Measurements from ENCODE around the gene SLIT3. TPM values are rescaled to one million over a fixed set of nuclear protein-coding genes. Genes with fewer than 3 reads are reported as not detected.

The SLIT3 gene
- total and polyA plus RNA-seq, 2 donors (not counting 3 experiments of a cell fraction or from before 2014, with no cell fraction given): 0.90 to 1.0 TPM

- no peaks in the 10 kb centered on the region for H4K20me1 ChIP-seq (replicated peaks; ENCODE audit: control insufficient read depth, extremely low read depth, insufficient read depth, low read length)
- H3K27ac ChIP-seq (ENCODE audit: insufficient read depth, low read depth, low read length): no peak overlapping the region
- no peak overlapping the region for H2AFZ ChIP-seq (ENCODE audit: low read depth, low read length)
- POLR2A ChIA-PET: no interaction called here
- no peak overlapping the region for H3K4me2 ChIP-seq (ENCODE audit: insufficient read depth, low read length)
- H3K9me3 ChIP-seq (replicated peaks; ENCODE audit: control insufficient read depth, insufficient read depth, low read length): no peaks in the 10 kb centered on the region
- H3K9ac ChIP-seq (replicated peaks; ENCODE audit: extremely low read depth, insufficient read depth, low read length): no peak overlapping the region
- dilution Hi-C loops (cut with MboI; ENCODE audit: extremely low pct_ligation_motif_present, low sequenced_read_pairs) (no loop called here), intact Hi-C loops (cut with micrococcal nuclease) (no loop called here)
- TF ChIP-seq FOS (IDR thresholded peaks at IDR 0.05; ENCODE audit: borderline replicate concordance, insufficient read depth, low read length): no peak
- no peak for TF ChIP-seq GATA2 (IDR thresholded peaks at IDR 0.05; ENCODE audit: insufficient read depth, insufficient read length, low read depth, low read length)
- CTCF ChIA-PET: no interaction called here
- no peaks in the 10 kb centered on the region for H3K27me3 ChIP-seq (ENCODE audit: control insufficient read depth in 2 of 2, insufficient read depth in 2 of 2, low read length in 2 of 2)
- BruUV-seq (replicated peaks): no TSS peak
- FAIRE-seq (no peak), DNase-seq (ENCODE audit: low read depth, low spot score) (no peak)
- H3K36me3 ChIP-seq (ENCODE audit: control insufficient read depth in 2 of 2, extremely low read depth in 1 of 2, insufficient read depth in 2 of 2, low read length in 2 of 2): no peaks in the 10 kb centered on the region
- no peak overlapping the region for H3K4me3 ChIP-seq (replicated peaks in 1 of 3; ENCODE audit: insufficient read depth in 1 of 3, low read depth in 1 of 3, low read length in 3 of 3)
- no peaks in the 10 kb centered on the region for H3K79me2 ChIP-seq (ENCODE audit: control insufficient read depth, insufficient read depth, low read length)
- H3K9me1 ChIP-seq (replicated peaks; ENCODE audit: control insufficient read depth, extremely low read depth, insufficient read depth, low read length): no peaks in the 10 kb centered on the region
- H3K4me1 ChIP-seq (ENCODE audit: control insufficient read depth, extremely low read depth, insufficient read depth, low read length): no peaks in the 10 kb centered on the region
These were observed 238.2 kb downstream of the SLIT3 start for GRCh38 chr5:169062690-169063089.

- CTCF ChIA-PET: no interaction called here
- no peaks in the 10 kb centered on the region for H3K4me1 ChIP-seq (ENCODE audit: control insufficient read depth, extremely low read depth, insufficient read depth, low read length)
- dilution Hi-C loops (cut with MboI; ENCODE audit: extremely low pct_ligation_motif_present, low sequenced_read_pairs): no loop called here
These were observed 246.4 kb downstream of the SLIT3 start for GRCh38 chr5:169054506-169054905.

More at GRCh38 chr5:169054506-169054905, 246.4 kb downstream of the SLIT3 start:
- intact Hi-C loops (cut with micrococcal nuclease): no loop called here
- no peak overlapping the region for H3K4me2 ChIP-seq (ENCODE audit: insufficient read depth, low read length)
- no peaks in the 10 kb centered on the region for H3K27me3 ChIP-seq (ENCODE audit: control insufficient read depth in 2 of 2, insufficient read depth in 2 of 2, low read length in 2 of 2)
- no peaks in the 10 kb centered on the region for H3K9me1 ChIP-seq (replicated peaks; ENCODE audit: control insufficient read depth, extremely low read depth, insufficient read depth, low read length)
- H3K4me3 ChIP-seq (replicated peaks in 1 of 3; ENCODE audit: insufficient read depth in 1 of 3, low read depth in 1 of 3, low read length in 3 of 3): no peak overlapping the region
- FAIRE-seq (no peak), DNase-seq (ENCODE audit: low read depth, low spot score) (no peak)
- no TSS peak for BruUV-seq (replicated peaks)
- no peaks in the 10 kb centered on the region for H3K9me3 ChIP-seq (replicated peaks; ENCODE audit: control insufficient read depth, insufficient read depth, low read length)
- no peaks in the 10 kb centered on the region for H4K20me1 ChIP-seq (replicated peaks; ENCODE audit: control insufficient read depth, extremely low read depth, insufficient read depth, low read length)
- no peak for TF ChIP-seq CTCF (IDR thresholded peaks at IDR 0.05; ENCODE audit: extremely low read depth in 1 of 2, insufficient read depth in 1 of 2, low read depth in 1 of 2, low read length in 2 of 2)
- no peak for TF ChIP-seq POLR2A (IDR thresholded peaks at IDR 0.05; ENCODE audit: low read depth, low read length)
- TF ChIP-seq MYC (IDR thresholded peaks at IDR 0.05; ENCODE audit: low read depth, low read length): no peak
- TF ChIP-seq GATA2 (IDR thresholded peaks at IDR 0.05; ENCODE audit: insufficient read depth, insufficient read length, low read depth, low read length): no peak
- no peak for TF ChIP-seq POLR2AphosphoS5 (IDR thresholded peaks at IDR 0.05; ENCODE audit: insufficient read depth, low read depth, low read length)
- no peak for TF ChIP-seq JUN (IDR thresholded peaks at IDR 0.05; ENCODE audit: borderline replicate concordance, insufficient read depth, insufficient read length, low read depth)
- no peak for TF ChIP-seq MAX (IDR thresholded peaks at IDR 0.05; ENCODE audit: insufficient read depth, insufficient read length)
- TF ChIP-seq EZH2 (IDR thresholded peaks at IDR 0.05; ENCODE audit: borderline replicate concordance, low read depth, low read length, severe bottlenecking): no peak
- no peak for TF ChIP-seq FOS (IDR thresholded peaks at IDR 0.05; ENCODE audit: borderline replicate concordance, insufficient read depth, low read length)
- no peaks in the 10 kb centered on the region for H3K36me3 ChIP-seq (ENCODE audit: control insufficient read depth in 2 of 2, extremely low read depth in 1 of 2, insufficient read depth in 2 of 2, low read length in 2 of 2)
- no peak overlapping the region for H2AFZ ChIP-seq (ENCODE audit: low read depth, low read length)
- no peak overlapping the region for H3K27ac ChIP-seq (ENCODE audit: insufficient read depth, low read depth, low read length)
- POLR2A ChIA-PET: no interaction called here
- no peak overlapping the region for H3K9ac ChIP-seq (replicated peaks; ENCODE audit: extremely low read depth, insufficient read depth, low read length)
- H3K79me2 ChIP-seq (ENCODE audit: control insufficient read depth, insufficient read depth, low read length): no peaks in the 10 kb centered on the region
